Muscle of back (tissue), 11 donors: ENCODE results near the gene CMTM5. TPM values are rescaled to one million over a fixed set of nuclear protein-coding genes. Genes with fewer than 3 reads are reported as not detected.
A peak's percentile ranks its signal among the peaks of the same experiment; 100 is the strongest.
"Not testable (repeated sequence)": the region's sequence is repeated elsewhere in the genome, so short reads cannot be mapped to it uniquely, and the experiment has no call there.

Experiments used
- DNase-seq, 3 donors: peaks; one replicate each; pipeline versions ENCODE4 v3.0.0 to v3.0.0-alpha.2; 2013
- polyA plus RNA-seq, 10 donors: library from polyadenylated mRNA; unstranded; fragments of 120-200 nt; gene quantifications; one replicate each; pipeline ENCODE4 v1.2.1, GENCODE V29; 2013; ENCODE audit not compliant: insufficient read length in 10 of 10

The CMTM5 gene
- polyA plus RNA-seq, 10 donors: 0.76 to 3.2 (median 2.1) TPM

DNA sequence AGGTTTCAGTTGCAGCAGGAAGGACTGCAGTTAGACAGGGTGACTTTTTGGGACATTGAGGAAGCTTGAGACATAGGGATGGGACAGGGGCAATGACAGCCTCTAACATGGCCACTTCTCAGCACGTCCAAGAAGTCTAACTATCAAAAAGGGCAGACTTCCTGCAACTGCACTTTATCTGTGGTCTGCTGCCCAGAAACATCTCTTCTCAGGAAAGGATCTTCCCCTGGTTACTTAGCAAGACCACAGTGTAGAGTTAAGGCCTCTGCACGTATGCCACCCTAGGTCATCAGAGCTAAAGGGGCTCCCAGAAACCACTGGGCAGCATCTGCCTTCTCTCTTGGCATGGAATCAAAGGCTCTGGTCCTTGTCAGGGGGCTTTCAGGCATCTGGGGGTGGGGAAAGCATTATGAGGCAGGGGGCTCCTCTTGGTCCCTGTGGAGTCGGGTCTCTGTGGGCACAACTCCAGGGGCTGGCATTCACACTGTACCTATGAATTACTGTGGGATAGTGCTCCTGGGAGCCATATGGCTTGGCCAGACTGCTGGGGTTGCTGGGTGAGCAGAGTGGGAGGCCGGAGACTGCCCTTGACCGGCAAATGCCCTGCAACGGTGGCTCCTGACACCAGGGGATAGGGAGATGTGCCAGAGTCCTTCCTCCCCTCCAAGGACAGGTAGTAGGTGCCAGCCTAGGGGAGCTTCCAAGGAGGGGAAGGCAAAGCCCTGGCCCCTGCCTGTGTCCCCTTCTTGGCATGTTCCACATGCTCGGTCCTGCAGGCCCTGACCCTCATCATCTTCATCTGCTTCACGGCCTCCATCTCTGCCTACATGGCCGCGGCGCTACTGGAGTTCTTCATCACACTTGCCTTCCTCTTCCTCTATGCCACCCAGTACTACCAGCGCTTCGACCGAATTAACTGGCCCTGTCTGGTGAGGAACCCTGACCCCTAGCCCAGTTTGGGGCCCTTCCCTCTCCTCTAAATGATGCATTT, 1.0 kb downstream of the CMTM5 start:
- no peak for DNase-seq

DNA sequence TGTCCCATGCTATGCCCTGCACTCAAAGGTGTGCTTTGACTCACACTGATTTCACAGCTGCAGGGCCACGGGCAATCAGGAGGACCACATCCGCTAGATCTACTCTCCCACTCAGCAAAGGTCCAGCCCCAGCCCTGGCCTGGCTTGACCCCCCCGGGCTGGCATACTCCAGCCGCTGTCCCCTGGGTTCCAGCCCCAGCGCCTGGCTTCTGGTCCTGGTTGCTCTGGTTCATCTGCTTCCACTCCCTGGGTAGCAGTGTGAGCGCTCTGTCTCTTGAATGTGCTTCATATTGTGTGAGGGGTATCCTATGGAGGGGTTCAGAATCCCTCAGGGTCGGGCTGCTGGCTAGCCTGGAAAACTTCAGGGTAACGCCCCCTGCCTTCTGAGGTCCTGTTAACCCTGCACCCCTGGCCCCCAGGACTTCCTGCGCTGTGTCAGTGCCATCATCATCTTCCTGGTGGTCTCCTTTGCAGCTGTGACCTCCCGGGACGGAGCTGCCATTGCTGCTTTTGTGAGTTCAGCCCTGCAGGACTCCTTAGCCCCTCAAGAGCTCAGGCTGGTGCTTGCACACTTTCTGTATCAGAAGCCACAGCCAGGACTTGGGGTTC, 1.9 kb downstream of the CMTM5 start:
- DNase-seq: no peak

DNA sequence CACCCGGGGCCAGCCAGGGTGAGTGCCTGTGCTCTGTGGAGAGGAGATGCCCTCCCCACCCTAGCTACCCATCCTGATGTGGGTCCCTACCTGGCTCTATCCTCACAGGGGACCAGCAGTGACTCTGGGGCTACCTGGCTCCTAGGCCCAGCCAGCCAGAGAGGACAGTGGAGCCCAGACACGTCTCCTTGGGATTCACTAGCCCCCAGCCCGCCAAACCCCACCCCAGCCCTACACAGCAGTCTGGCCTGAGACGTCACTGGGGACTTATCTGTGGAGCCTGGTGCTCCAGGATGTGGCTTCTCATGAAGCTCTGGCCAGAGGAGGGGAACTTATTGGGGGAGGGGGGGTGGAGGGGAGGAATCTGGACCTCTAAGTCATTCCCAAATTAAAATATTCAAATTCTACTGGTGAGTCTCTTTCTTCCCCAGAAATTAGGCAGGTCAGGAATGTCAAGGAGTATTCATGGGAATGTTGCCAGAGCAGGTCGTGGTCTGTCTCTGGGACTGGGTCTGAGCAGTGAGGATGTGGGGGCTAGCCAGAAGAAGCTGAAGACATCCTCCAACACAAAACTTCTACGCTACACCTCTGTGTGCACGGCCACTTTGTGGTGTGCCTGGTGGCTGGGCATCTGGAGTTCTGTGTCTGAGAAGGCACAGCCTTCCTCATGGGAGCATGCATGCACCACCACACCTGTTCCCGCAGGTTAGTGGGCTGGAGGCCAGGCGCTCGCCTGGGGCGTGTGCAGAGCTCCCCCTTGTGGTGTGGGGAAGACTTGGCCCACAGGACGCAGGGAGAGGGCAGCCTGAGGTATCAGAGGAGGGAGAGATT, 2.7 kb downstream of the CMTM5 start:
- peak in 2 of 3 donors; percentile 53 to 55 for DNase-seq

DNA sequence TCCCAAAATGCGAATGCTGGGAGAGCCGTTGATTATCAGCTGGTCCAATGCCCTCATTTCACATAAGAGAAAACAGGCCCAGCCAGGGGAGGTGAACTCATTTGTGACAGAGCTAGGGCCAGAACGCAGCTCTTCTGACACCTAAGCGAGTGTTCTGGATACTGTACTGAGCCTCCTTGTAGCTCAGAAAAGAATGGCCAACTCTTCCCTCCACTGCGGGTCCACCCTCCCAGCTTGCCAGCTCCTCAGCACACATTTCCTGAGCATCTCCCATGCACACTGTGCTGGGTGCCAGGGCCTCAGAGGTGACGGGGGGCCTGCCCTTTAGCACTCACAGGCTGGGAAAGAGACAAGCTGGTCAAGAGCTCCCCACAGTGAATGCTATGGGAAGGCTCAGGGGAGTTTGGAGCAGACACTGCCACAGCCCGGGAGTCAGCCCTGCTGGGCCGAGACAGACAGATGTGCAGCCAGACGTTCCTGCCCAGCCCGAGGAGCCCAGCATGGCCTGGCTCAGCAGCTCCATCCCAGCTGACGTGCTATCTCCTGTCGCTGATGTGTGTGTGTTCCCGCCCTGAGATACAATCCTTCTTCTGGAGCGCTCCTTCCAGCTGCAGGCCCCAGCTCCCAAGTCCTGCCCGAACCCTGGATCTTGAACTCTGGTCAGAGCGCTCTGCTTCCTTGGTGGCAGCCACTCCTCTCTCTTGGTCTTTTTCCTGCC, 3.5 kb downstream of the CMTM5 start:
- peak in 1 of 3 donors; percentile 58 for DNase-seq

DNA sequence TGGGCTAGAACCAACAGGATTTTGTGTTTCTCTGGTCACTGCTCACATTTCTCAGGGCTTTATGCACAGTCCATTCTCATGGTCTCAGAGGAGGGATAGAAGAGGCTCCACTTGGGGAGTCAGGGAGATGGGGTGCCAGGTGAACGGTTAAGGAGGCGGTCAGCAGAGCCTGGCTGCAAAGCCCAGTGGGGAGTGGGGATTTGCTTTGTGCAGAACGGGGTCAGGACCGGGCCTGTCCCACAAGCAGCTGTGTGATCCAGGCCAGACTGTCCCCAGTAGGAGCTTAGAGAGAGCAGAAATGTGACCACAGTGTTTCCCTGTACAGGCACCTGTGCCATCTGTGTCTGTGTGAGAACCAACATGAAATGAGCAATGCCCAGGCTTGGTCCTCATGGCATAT, 4.1 kb downstream of the CMTM5 start:
- DNase-seq: no peak

DNA sequence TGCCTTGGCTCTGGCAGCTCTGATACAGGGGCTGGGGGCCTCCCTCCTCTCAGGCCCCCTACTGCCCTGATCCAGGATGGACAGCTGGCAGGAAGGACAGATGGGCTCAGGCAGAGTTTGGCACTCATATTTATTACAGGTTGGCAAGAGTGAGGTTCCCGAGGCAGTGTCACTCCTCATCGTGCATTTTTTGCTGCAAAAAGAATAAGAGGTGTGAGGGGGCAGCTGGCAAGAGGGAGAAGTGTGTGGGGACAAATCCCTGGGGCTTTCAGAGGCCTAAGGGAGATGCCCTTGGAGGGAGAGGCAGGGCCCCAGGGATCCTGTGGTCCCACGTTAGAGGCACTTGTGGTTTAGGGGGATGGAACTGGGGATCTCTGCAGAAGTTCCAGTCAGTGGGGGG, 5.0 kb downstream of the CMTM5 start:
- DNase-seq: no peak

DNA sequence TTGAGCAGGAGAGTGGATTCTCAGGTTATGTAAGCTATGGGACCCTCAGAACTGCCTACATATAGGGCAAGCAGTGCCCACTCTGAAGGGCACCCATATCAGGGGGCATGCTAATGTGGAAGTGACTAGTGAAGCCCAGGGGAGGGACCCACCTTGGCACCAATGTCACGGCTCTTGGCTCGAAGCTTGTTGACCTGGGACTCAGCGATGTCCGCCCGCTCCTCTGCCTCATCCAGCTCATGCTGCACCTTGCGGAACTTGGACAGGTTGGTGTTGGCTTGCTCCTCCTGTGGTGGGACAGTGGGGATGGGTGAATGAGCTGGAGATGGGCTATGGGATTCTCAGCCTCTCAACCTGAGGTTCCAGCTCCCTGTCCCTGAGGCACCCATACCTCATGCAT, 5.4 kb downstream of the CMTM5 start:
- no peak for DNase-seq

DNA sequence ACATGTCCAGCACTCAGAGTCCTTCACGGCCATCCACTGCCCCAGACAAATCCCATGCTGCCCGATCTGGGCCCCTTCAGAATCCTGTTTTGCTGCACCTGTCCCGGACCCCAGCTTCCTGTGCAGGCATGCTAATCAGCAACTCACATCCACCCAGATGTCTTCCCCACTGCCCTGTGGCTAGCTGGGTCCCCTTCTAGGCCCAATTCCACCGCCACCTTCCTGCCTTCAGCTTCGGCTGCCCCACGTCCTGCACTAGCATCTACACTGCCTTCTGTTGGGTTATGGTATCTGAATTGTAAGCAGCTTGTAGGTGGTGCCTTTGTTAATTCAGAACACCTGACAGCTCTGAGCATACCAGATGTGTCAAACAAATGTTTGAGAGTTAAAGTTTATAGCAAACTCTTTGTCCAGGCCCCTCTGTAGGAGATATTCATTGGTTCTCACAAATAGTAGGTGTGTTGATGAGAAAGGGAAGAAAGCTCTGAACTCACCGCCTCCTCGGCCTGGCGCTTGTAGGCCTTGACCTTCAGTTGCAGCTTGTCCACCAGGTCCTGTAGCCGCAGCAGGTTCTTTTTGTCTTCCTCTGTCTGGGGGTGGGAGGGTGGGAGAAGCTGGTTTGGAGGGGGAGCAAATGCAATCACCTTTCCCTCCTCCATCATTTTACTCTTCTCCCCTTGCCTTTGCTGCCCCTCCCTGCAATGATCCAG, 6.0 kb downstream of the CMTM5 start:
- DNase-seq: no peak

DNA sequence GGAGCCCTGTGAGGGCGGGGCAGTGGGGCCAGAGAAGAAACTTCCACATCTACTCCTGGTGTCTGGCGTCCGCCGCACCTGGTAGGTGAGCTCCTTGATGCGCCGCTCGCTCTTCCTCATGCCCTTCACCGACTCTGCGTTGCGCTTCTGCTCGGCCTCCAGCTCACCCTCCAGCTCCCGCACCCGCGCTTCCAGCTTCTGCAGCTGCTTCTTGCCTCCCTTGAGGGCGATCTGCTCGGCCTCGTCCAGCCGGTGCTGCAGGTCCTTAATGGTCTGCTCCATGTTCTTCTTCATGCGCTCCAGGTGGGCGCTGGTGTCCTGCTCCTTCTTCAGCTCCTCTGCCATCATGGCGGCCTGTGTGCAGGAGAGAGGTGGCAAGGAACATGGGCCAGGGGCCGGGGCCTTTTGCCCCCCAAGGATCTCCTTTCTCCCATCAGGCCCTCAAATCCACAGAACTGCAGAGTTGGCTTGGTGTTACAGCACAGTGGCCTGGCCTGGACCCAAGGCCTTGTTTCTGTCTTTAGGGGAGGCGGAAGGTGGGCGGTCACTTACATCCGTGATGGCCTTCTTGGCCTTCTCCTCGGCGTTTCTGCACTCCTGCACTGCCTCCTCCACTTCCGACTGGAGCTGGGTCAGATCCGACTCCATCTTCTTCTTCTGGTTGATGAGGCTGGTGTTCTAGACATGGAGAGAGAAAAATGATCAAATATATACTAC, 7.7 kb downstream of the CMTM5 start:
- no peak for DNase-seq

DNA sequence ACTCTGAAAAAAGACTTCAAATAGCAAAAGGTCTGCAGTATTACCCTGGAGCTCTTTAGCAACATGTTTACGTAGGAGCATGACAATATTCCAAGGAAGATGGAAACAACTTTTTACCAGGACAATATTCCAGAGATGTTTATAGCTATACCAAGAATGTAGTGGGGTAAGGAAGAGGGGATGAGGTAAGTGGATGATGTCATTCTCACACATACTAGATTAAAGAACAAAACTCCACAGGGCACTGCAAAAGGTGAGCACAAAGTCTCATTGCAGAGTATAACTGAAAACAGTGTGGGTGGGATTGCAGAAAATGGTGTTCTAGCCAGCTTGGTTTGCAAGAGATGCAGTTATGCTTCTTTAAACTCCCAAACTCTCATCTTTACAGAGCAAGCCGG, 8.4 kb downstream of the CMTM5 start:
- no peak for DNase-seq

DNA sequence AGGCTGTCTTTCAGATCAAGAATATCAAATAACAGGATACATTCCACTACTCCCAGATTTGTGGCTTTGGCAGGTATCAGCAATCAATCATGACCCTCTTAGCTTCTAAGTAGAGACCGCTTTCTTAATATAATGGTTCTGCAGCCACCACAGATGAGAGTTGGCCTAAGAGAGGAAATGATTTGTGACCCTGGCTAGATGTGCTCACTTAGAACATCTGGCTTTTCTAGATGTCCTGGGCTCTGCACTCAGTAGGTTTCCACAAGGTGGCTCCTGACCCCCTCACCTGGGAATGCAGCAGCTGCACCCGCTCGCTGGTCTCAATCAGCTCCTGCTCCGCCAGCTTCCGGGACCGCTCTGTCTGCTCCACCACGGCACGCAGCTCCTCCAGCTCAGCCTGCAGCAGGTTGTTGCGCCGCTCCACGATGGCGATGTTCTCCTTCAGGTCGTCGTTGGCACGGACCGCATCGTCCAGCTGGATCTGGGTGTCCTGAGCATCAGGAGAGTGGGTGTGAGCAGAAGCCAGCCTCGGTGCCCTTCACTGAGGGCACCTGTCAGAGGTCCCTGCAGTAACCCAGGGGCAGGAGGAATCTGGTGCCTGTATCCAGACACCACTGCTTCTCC, 8.9 kb downstream of the CMTM5 start:
- no peak for DNase-seq

DNA sequence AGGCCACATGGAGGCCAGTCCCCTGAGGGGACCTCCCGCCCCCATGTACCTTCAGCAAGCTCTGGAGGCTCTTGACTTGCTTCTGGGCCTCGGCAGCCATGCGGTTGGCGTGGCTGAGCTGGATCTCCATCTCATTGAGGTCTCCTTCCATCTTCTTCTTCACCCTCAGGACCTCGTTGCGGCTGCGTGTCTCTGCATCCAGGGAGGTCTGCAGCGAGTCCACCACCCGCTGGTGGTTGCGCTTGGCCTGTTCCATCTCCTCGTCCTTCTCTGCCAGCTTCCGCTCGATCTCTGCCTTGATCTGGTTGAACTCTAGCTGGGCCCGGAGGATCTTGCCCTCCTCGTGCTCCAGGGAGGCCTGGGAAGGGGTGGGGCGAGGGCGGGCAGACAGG, 9.4 kb downstream of the CMTM5 start:
- DNase-seq: not testable (repeated sequence)

DNA sequence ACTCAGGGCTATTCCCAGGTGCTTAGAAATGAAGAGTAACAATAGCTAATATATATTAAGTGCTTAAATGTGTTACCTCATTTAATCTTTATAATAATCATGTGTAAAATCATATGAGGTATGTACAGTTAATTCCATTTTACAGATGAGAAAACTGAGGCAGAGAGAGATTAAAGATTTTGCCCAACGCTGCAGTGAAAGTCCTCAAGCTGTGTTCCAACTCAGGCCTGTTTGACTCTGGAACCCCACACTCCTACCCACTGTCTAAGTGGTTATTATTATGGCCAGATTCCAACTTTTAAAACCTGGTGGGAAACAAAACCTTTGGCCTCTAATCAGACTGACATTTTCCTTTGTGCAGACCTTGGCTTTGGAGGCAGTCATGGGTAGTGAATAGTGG, 10.2 kb downstream of the CMTM5 start:
- no peak for DNase-seq

DNA sequence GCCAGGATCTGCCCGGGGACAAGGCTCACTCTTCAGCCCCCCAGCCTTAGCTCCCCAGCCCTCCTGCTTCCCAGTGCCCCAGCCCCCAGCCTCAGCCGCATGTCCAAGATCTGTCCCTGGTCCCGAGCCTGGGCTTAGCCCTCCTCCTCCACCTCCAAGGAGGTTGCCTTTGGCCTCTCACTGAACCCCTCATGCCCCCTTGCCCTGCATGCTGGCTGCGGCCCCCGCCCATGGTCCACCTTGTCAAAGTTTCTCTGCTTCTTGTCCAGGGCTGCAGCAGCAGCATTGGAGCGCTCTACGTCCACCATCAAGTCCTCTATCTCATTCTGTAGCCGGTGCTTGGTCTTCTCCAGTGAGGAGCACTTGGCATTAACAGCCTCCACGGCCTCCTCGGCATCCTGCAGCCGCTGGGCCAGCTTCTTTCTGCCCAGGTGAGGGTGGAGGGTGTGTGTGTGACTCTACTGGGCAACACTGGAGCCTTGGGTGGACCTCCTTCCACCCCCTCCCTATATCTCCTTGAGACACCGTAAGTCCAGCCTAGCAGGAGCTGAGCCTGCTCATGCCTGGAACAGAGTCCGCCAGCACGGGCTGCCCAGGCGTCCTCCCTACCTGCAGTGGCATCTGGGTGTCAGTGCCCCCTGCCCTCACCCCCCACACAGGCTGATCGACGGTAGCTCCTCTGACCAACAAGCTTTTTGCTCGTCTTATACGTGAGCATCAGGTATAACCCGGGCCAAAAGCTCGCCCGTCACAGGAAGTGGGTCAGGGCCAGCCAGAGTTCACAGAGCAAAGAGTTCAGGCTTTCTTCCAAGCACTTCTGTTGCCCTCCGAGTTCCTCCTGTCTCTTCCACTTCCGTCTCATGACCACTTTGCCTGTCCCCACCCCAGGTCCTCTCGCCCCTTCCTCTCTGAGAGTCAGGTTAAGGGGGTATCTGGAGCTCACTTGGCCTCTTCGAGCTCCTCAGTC, 11.4 kb downstream of the CMTM5 start:
- no peak for DNase-seq

DNA sequence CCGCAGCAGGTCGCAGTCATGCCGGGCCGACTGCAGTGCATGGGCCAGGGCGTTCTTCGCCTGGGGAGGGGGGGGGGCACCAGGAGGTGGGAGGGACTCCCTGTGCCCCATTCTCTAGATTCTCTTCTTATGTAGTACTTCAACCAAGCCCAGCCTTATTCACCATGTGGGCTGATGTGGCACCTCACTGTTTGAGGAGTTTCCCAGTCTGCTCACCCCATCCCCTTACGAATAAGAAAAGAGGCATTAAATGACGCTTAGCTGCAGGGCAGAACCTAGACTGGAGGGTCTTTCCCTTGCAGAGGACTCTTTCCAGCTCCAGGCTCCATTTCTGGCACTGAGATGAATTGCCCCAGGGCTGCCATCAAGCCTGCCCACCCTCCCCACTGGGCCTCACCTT, 12.2 kb downstream of the CMTM5 start:
- DNase-seq: no peak

DNA sequence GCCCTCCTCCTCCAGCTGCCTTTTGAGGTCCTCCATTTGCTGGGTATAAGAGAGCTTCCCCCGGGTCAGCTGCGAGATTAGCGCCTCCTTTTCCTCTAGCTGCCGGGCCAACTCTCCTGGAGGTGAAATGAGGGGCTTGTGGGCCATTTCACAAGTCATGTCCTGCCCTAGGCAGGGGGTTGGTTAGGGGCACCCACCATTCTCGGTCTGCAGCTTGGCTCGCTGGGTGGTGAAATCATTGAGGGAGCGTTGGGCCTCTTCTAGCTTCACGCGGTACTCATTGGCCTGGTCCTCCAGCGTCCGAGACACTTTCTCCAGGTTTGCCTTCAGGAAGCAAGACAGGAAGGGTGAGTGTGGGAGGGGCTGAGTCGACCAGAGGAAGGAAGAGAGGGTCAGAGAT, 12.6 kb downstream of the CMTM5 start:
- DNase-seq: no peak

DNA sequence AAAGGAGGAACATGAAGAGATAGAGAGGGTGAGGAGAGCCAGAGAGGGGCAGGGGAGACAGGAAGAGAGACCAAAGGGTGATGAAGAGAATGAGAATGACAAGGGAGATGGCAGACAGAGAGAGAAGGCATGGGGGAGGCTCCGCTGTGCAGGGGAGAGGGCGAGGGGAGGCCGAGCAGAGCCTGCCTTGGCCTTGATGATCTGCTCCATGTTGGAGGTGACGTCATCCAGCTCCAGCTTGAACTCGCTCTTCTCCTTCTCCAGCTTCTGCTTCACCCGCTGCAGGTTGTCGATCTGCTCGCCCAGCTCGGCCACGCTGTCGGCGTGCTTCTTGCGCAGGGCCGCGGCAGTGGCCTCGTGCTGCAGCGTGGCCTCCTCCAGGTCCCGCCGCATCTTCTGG, 13.0 kb downstream of the CMTM5 start:
- not testable (repeated sequence) for DNase-seq

DNA sequence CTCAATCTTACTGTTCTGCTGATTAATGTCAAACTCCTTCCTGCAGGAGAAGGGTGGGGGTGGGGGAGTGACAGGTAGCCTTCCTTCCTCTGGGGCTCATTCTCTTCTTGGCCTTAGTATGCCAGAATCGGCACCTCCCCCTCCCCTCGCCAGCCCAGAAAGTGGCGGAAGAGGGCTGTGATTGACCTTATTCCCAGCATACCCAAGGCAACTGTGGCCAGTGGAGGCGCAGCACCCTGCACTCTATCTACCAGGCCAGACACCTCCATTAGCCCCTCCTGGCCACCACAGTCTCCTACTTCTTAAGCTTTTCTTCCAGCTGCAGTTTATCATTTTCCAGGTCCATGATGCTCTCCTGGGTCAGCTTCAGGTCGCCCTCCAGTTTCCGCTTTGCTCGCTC, 15.8 kb downstream of the CMTM5 start:
- DNase-seq: no peak

DNA sequence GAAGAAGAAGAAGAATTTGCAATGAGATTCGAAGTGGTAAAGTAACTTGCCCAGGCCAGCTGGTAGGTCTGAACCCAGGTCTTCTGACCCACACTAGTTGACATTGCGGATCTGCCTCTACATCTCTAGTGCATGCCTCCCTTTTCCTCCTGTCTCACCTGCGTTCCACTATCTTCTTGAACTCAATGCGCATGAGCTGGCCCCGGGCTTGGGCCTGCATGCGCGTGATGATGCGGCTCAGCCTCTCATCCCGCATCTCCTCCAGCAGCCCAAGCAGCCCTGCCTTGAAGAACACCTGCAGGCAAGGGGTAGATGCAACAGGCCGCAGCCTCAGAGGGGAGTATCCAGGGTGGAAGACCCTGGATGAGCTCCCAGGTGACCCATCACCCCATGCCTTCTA, 19.3 kb downstream of the CMTM5 start:
- DNase-seq: no peak
